SW480 (cell line): ENCODE data around the gene MRPL54.
"Not testable (repeated sequence)": the region's sequence is repeated elsewhere in the genome, so short reads cannot be mapped to it uniquely, and the experiment has no call there.

ENCODE experiments used
- DNase-seq: peaks from one replicate; pipeline ENCODE4 v3.0.0-alpha.2; 2016; ENCODE audit warnings: low spot score

The MRPL54 gene

DNA sequence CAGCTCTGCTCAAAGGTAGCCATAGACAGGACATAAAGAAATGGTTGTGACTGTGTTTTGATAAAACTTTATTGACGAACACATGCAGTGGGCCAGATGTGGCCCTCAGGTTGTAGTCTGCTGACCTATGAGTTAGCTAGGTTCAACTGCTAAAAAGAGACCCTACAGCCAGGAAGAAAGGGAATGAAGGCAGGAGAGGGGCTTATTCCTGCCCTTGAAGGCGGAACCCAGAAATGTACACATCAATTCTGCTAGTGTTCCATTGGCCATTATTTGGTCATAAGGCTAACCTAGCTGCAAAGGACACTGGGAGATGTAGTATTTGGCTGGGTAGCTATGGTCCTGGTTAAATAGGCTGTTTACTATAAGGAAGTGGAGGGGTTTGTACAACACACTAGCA is 19.0 kb upstream of the MRPL54 start:
- DNase-seq, result no peak

GRCh38 chr19:3745363-3746045 is 17.0 kb upstream of the MRPL54 start:
- no peak for DNase-seq

DNA sequence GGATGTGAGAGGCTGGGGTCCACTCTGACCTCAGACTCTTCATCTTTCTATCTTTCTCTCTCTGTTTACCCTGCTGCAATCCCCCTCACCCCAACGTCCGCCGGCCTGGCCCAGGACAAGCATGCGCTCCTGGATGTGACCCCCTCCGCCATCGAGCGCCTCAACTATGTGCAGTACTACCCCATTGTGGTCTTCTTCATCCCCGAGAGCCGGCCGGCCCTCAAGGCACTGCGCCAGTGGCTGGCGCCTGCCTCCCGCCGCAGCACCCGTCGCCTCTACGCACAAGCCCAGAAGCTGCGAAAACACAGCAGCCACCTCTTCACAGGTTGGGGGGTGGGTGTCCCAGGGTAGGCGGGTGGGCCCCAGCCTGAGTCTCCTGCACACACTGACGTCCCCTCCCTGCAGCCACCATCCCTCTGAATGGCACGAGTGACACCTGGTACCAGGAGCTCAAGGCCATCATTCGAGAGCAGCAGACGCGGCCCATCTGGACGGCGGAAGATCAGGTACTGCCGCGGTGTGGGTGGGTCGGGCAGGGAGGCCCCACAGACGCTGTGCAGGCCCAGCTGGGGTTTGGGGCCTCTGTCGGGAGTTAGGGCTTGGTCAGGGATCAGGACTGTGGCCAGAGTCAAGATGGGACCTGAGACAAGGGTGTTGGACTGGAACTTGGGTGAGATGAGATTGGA is 16.0 kb upstream of the MRPL54 start:
- DNase-seq, result no peak

- DNase-seq, result no peak
Observed at GRCh38 chr19:3748965-3749364, 13.5 kb upstream of the MRPL54 start.

- no peak for DNase-seq
Observed at GRCh38 chr19:3750211-3750610, 12.3 kb upstream of the MRPL54 start.

- DNase-seq, result no peak
Observed at GRCh38 chr19:3751236-3751635, 11.2 kb upstream of the MRPL54 start.

GRCh38 chr19:3752492-3752891 is 10.0 kb upstream of the MRPL54 start:
- no peak for DNase-seq

- DNase-seq, result no peak
Observed at GRCh38 chr19:3753631-3754410, 8.7 kb upstream of the MRPL54 start.

DNA sequence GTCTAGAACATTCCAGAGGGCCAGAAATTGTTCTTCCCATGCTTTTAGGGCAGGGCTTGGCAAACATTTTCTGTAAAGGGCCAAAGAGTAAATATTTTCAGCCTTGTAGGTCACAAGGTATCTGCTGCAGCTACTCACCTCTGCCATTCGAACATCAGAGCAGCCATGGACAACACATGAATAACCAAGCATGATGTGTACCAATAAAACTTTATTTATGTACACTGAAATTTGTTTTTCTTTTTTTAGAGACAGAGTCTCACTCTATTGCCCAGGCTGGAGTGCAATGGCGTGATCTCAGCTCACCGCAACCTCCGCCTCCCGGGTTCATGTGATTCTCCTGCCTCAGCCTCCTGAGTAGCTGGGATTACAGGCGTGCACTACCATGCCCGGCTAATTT is 4.8 kb upstream of the MRPL54 start:
- not testable (repeated sequence) for DNase-seq

GRCh38 chr19:3758297-3758696 is 4.2 kb upstream of the MRPL54 start:
- DNase-seq, result not testable (repeated sequence)

DNA sequence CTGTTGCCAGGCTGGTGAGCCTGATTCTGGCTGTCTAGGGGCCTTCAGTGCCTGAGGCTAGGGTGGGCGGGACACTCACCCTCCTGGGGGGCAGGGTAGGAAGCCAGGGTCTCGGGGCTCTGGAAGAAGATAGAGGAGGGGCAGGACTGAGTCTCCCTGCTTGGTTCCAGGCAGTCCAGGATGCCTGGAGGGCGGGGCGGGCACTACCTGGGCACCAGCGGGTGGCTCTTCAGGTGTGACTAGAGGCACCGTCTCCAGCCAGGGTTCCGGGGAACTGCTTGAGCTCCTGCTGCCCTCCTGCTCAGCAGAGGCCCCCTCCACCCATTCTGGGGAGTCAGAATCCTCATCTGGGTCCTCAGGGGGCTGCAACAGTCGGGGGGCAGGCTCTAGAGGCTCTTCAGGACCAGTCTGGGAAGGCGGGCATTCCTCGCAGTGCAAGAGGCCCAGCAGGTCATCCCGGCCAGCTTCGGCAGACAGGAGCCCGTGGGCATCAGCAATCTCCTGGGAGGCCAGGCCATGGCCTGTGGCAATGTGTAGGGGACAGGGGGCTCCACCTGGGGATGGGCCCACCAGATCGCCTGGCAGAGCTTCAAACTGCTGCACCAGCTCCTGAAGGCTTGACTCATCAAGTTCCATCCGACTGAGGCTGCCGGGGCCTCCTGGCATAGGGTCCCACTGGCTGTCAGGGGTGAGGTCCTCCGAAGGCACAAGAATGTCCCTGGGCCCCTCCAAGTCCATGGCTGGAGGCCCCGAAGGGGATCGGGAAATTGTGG is 2.8 kb upstream of the MRPL54 start:
- no peak for DNase-seq

DNA sequence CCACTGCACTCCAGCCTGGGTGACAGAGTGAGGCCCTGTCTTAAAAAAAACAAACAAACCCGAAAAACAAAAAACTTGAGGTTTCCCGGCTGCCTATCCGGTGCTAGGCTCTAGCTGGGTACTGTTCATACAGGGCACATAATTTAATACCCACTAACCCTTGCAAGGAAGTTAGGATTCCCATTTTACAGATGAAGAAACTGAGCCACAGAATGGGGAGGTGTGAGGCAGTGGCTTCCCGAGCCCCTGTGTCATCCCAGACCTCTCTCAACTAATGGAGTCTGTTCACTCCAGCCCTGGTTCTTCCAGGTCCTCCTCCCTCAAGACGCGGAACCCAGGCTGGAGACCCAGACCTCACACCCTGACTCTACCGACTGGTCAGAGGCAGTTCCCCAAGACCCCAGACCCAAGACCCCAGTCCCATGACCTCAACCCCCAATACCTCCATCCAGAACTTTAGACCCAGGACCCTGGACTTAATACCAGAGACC is 1.6 kb upstream of the MRPL54 start:
- no peak for DNase-seq

DNA sequence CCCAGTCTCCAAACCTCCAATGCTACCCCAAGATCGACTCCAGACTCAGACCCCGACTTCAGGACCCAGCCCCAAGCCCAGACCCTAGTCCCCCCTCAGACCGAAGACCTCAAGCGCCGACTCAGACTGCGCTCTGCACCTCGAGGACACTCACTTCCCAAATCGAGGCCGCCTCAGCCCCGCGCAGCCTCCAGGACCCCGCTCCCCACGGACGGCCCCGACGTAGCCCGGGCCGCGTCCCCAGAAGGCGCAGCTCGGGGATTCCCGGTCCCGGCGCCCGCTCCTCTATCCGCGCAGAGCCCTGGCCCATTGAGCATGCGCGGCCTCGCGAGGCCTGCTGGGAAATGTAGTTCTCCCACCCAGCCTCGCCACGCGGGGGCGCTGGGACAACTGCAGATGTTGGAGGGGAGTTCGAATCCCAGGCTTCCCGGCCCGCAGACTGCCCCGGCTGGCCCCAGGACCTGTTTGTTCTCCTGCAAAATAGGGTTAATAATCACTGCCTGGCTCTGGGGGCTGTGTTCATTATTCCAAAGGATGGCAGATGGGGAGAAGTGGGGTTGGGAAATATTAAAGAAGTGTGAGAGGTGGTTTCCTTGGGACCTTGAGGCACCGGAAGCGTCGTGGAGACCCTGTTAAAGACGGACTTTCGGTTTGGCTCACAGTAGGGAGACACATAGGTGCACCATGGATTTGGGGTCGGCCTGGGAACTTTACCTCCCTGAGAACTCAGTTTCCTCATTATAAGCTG is 926 bp upstream of the MRPL54 start, which contains the start of gene APBA3:
Gene APBA3, minus strand, starts transcription at position 311 of the 748 bp plus-strand sequence. CDS start 1,428 bp downstream, outside the sequence.
- peak; percentile 53 for DNase-seq

- no peak for DNase-seq
Observed at GRCh38 chr19:3762130-3762473, 380 bp upstream of the MRPL54 start.

DNA sequence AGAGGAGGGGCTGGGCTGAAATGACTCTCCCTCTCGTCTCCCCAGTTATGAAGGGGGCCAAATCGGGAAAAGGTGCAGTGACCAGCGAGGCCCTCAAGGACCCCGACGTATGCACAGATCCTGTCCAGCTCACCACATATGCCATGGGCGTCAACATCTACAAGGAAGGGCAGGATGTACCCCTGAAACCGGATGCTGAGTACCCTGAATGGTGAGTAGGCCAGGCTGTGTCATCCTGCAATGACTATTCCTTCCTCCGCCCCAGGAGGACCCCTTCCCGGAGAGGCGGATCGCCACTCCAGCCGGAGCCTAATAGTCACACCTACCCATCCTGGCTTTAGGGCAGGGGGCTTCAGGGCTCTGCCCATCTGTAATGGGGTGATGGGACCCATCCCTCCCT is 2.6 kb downstream of the MRPL54 start:
- no peak for DNase-seq

GRCh38 chr19:3765757-3766156 is 3.3 kb downstream of the MRPL54 start:
- DNase-seq, result not testable (repeated sequence)

- DNase-seq, result no peak
Observed at GRCh38 chr19:3766520-3766919, 4.0 kb downstream of the MRPL54 start.

GRCh38 chr19:3767050-3767449 is 4.6 kb downstream of the MRPL54 start:
- DNase-seq, result no peak

- no peak for DNase-seq
Observed at GRCh38 chr19:3768015-3768747, 5.7 kb downstream of the MRPL54 start.

DNA sequence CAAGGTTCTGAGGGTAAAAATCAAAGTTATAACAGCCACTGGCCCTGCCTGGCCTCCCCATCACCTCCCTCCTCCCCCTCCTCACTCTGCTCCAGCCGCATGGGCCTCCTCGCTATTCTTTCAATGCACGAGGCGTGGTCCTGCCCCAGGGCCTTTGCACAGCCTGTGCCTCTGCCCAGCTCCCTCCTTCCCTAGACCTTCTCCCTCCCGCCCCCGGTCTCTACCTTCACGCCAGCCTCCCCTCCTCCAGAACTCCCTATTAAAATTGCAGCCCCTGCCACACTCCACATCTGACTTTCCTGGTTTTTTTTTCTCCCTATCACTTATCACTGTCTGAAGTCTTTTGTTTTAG is 6.2 kb downstream of the MRPL54 start:
- DNase-seq, result no peak

- no peak for DNase-seq
Observed at GRCh38 chr19:3769494-3769893, 7.0 kb downstream of the MRPL54 start.
